Activated CD8-positive, alpha-beta memory T cell treated with anti-CD3 and anti-CD28 coated beads for 48 hours (primary cell): Measurements from ENCODE around the gene USP32.

ENCODE experiments used
- DNase-seq, 3 experiments: peaks; one replicate each; pipeline ENCODE4 v3.0.0-alpha.2; 2020; ENCODE audit warnings: low read depth in 2 of 3, low spot score in 2 of 3

USP32 gene

DNA sequence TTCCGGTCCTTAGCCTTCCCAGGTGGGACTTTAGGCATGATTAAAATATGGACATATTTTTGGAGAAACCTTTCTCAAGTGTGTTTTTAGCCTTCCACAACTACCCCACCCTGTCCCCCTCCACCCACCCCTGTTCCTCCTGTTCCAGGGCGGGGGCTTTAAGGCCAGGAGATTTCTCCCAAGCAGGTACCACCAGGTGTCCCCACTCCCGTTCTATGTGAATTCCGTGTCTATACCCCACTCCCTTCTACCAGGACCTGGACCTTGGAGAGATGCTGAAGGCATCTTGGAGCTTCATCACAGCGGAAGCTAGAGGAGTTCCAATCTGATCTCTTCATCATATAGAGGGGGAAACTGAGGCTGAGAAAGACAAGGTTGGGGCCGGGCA lies 232.5 kb downstream of the USP32 start:
- DNase-seq: no peak

DNA sequence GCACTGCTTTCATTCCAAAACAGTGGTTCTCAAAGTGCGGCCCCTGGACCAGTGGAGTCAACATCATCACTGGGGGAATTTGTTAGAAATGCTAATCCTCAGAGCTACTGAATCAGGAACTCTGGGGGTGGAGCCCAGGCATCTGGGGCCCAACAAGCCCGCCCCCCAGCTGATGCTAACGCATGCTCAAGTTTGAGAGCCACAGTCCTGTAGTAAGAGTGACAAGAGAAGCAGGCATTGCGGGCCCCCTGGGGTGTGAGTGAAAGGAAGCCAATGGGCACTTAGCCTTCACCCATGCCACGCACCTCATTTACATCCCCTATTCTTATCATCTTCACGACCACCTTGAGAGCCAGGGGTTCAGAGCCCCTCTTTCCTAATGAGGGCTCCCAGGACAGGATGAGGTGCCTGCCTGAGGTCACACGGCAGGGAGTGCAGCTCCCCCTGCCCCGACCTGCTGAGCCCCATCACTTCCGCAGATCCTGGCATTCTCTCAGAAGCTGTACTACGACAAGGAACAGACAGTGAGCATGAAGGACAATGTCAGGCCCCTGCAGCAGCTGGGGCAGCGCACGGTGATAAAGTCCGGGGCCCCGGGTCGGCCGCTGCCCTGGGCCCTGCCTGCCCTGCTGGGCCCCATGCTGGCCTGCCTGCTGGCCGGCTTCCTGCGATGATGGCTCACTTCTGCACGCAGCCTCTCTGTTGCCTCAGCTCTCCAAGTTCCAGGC lies 233.0 kb downstream of the USP32 start:
- no peak for DNase-seq

DNA sequence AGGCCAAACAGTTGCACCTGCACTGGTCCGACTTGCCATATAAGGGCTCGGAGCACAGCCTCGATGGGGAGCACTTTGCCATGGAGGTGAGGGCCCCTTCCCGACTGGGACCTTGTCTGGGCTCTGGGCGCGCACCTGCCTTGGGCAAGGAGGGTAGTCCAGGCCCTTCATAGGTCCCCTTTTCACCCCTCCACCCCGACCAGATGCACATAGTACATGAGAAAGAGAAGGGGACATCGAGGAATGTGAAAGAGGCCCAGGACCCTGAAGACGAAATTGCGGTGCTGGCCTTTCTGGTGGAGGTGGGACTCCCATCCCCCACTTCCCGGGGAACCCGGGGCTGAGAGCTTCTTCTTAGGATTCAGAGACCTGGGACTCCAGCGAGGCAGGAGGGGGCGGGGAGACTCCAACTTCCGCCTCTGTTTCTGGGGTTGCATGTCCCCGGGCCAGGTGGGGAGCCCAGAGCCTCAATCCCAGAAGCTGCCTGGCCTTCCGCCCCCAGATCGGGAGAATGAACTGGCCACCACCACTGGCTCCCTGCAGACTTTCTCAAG lies 234.4 kb downstream of the USP32 start:
- no peak for DNase-seq

DNA sequence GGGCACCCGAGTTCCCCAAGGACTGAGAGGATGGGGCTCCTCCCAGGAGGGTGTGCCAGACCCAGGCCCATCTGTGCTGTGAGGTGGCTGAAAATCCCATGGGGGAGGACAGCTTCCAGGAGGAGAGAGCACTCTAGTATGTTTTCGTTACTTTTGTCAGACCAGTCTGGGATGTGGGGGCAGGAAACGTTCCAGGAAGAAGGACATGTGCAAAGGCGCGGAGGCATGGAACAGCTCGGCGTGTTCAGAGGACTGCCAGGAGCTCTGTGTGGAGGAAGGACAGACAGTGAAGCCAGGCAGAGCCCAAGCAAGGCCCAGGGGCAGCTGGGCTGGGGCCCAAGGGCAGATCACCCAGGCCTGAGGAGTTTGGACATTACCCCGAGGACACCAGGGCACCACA lies 235.2 kb downstream of the USP32 start:
- DNase-seq: no peak

DNA sequence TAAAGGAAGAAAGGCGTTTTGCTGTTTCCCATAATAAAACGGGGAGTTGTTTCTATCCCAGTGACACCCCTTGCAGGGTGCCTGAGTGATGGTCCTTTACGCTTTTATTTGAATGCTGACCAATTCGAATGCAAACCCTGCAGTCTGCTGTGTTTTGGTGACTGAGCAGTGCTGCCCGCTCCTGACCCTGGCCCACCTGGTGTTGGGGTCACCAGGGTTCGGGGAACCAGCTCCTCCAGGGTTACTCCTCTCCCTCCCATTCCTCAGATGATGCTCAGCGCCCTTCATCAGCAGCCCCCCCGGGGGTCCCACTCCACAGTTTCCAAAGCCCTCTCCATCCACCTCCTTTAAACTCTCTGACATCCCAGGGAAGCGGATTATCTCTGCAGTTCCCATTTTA lies 236.1 kb downstream of the USP32 start:
- DNase-seq: no peak

DNA sequence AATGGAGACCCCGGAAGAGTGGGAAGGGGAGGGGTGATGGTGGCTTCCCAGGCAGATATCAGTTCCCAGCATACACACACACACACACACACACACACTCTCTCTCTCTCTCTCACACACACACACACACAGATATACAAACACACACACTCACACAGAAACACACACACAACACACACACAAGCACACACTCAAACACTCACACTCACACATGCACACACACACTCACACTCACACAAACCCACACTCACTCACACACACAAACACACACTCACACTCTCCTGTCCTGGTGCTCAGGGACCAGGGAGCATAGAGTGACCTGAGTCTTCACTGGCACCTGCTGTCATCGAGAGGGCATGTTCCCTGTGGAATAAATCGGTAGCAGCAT lies 236.5 kb downstream of the USP32 start:
- DNase-seq: no peak

DNA sequence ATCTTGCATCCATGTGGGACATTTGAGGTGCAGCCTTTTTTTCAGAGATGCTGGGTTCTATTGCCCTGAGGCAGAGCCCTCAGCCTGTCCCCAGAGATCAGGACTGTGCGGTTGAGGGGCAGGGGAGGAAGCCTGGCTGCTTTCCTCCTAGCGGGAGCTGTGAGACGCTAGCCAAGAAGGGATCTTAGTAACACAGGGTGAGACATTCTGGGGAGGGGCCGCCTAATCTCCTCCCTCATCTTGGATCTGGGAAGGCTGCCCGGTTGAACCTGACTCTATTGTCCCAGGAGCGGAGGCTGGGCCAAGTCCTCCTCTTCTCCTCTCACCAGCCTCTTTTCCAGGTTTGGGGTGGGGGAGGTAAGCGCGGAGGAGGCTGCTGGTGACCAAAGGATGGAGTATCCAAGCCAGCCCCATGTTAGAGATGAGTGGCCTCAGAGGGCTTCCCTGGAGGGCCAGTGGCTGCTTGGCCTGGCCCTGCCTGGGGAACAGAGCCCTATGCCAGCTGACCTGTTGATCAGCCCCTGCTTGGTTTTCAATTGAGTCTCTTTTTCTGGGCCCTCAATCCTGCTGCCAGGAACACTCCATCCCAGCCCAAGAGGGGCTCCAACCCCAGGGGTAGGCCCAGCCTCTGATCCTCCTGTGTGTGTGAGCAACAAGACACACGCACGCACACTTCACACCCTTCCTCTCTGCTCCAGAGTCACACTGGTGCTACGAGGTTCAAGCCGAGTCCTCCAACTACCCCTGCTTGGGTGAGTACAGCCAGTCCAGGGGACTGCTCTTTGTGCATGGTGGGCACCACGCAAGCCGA lies 237.1 kb downstream of the USP32 start:
- no peak for DNase-seq

DNA sequence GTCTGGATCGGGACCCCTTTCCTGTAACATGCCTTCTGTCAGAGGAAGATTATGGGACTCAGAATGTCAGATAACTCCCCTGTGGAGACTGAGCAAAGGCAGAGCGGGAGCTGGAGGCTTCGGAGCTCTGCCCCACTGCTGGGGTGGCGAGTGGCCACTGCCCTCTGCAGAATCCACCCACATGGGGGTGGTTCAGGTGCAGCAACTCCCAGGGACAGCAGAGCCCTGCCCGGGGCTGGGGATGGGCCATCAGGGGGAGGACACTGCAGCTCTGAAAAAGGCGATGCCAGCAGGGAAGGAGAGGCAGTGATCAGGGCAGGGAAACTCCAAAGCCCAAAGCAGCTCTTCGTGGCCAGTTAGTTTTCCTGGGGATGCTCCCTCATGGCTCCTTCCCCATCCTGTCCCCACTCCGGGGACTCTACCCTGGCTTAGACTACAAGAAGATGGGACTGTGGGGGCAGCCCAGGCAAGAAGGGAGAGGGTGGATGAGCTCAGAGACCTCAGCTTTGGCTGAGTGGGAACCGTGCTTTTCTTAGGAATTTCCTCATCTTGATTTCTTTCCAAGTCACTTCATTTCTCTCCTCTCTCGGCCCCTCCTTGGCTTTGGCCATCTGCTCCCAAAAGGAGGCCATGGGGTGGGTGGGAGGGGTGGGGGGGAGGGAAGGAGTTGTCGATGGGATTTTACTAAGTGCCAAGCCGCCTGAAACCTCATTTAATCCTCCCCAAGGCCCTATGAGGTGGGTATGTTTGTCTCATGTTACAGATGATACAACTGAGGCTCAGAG lies 238.1 kb downstream of the USP32 start:
- DNase-seq: no peak

DNA sequence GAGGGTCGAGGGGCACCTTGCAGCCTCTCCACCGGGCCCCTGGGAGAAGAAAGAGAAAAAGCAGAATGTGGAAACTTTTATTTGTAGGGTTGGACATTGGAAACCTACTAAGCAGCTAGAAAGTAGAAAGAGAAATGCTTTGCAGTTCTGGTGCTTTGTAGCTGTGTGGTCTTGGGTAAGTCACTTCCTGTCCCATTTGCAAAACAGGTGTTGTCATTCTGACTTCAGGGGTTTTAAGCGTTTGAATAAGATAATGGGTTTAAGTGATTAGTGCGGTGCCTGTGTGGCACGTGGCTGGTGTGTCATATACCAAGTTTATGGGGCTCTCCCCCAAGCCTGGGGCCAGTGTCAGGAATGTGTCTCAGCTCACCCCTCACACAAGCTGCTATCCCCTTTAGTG lies 240.6 kb downstream of the USP32 start:
- no peak for DNase-seq

DNA sequence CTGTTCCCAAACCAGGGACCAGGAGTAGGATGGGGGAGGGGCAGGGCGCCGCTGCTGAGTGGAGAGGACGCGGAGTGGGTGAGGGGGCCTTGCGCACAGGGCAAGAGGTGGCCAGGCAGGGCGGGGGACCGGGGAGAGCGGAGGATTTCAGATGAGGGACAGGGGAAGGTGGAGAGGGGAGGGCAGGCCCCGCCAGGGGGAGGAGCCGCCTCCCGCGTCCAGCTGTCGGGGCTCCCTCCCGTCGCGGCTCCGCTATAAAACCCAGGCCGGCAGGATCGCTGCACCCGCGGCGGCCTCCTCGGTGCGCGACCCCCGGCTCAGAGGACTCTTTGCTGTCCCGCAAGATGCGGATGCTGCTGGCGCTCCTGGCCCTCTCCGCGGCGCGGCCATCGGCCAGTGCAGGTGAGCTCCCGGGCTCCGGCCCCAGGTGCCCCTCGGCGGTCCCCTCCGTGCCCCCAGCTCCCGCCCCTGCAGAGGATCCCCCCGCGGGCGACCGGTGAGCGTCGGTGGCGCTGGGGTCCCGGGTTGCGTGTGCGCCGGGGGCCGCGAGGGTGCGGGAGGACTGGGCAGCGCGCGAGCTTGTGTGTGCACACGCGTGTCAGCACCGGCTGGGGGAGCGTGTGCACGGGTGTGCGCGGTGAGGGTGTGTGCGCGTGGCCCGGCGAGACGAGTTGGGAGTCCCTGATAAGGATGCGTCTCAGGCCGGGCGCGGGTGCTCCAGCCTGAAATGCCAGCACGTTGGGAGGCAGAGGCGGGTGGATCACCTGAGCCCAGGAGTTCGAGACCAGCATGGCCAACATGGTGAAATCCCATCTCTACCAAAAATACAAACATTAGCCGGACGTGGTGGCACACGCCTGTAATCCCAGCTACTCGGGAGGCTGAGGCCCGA lies 242.0 kb downstream of the USP32 start, which contains the start of gene CA4:
Gene CA4 (plus strand): TSS at position 283 of the 892 bp plus-strand sequence. CDS start 62 bp downstream, at position 345.
- no peak for DNase-seq

DNA sequence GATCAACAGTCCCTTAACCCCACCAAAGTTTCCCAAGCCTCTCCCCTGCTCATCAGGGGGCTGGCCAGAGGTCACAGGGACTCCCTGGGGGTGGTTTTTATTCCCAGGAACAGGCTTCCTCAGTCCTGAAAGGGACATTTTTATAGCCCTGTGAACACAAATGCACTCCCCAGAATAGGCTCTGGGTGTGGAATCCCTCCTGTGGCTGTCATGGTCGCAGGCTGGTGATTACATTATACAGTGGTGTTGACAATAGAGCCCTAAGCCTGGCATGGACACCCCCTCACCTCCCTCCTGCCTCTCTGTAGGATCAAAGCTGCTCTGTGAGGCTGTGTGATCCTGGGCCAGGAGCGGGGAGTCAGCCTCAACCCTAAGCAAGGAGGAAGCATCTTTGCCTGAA lies 243.6 kb downstream of the USP32 start:
- DNase-seq: no peak

DNA sequence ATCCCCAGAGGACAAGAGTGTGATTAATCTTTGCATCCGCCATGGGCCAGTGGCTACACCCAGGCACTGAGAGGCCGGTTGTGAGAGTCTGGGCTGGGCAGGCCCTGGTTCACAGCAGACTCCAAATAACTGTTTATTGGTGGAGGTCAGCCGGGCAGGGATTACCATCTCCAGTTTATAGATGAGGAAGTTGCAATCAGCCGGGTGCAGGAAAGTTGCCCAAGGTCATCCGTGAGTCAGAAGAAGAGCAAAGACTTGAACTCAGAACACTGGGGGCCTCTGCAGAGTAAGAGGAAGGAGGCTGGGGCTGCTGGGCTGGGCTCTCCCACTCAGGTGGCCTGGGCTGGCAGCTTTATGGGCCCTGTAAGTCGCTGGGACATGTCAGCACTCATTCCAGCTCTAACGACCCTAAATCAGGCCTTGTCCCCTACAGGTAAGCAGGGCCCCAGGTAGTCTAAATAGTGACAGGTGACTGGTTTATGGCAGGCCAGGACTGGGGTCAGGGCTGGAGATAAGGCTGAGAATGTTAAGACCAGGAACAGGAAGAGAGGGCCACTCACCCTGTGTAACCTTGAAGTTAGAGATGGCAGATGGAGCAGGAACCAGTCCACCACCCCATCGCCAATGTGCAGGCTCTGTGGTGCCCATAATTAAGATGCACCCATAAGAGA lies 244.2 kb downstream of the USP32 start:
- no peak for DNase-seq

DNA sequence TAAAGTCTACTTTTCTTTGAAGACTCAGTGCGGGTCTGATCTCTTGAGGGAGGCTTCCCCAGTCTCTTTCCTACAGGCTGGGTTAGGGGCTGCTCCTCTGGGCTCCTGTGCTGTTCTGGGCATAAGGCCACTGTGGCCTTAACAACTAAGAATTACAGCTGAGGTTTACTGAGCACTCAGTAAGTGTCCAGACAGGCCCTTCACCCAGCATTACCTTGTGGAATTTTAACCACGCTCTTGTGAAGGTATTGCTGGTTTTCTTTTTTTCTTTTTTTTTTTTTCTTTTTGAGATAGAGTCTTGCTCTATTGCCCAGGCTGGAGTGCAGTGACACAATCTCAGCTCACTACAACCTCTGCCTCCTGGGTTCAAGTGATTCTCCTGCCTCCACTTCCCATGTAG lies 245.7 kb downstream of the USP32 start:
- DNase-seq: no peak

DNA sequence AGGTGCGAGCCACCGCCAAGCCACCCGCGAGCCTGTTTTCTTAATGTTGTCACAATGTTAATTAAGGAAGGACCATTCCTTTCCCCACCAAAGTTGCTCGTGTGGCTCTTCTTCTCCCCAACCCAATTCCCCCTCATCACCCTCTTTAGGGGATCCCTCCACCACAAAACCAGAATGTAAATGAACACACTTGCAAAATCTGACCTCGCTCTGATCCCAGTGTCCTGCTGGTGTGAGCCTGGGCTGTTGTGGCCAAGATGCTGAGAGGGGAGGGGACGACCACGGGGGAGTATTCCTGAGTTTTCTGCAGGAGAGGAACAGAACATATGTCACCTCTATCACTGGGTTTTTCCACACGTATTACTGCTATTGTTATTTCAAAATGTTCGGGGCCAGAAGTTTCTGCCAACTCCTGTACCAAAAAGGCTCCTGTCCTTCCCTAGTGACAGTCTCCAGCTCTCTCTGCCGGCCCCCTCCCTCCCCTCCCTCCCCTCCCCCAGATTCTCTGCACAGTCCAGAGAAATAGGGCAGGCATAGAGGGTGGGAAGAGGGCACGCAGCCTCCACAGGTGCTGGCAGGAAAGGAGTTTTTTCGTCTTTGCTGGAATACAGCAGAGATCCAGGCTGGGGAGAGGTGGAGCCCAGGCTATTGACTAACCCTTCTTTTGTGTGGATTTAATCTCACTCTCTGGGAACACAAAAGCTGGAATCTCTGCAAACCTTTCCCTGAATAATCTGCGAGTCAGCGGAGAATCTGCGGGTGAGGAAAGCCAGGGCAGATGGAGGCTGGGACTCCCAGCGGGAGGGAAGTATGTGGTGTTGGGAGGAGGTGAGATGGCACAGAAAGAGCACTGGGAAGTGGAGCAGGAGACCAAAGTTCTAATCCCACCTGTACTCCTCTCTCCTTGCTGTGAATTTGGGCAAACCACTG lies 246.7 kb downstream of the USP32 start:
- no peak for DNase-seq

DNA sequence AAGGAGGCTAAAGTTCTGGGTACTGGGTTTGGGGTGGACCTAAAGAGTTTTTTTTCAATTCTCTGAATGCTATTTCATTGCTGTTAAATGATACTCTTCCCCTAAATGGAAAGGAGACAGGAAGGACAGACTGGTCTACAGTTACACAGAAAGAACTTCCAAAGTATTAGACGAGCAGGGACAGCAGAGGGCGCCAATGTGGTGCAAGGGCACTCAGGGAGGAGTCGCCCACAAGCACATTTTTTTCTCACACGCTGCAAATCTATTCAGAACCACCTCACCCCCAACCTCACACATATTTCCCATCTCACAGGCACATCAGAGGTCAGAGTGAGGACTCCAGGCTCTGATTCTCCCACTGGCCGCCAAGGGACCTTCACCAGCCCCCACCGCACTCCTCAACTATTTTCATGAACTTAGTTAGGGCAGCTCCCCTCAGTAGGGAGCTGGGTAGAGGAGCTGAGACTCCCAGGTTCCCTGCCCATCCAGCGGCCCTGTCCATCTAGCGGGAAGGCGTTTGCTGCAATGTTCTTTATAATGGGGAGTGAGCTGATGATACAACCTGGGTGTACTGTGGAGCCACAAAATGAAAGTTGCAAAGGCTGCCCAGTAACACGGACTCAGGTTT lies 248.9 kb downstream of the USP32 start:
- DNase-seq: peak; percentile 42 to 57 (median 46)

DNA sequence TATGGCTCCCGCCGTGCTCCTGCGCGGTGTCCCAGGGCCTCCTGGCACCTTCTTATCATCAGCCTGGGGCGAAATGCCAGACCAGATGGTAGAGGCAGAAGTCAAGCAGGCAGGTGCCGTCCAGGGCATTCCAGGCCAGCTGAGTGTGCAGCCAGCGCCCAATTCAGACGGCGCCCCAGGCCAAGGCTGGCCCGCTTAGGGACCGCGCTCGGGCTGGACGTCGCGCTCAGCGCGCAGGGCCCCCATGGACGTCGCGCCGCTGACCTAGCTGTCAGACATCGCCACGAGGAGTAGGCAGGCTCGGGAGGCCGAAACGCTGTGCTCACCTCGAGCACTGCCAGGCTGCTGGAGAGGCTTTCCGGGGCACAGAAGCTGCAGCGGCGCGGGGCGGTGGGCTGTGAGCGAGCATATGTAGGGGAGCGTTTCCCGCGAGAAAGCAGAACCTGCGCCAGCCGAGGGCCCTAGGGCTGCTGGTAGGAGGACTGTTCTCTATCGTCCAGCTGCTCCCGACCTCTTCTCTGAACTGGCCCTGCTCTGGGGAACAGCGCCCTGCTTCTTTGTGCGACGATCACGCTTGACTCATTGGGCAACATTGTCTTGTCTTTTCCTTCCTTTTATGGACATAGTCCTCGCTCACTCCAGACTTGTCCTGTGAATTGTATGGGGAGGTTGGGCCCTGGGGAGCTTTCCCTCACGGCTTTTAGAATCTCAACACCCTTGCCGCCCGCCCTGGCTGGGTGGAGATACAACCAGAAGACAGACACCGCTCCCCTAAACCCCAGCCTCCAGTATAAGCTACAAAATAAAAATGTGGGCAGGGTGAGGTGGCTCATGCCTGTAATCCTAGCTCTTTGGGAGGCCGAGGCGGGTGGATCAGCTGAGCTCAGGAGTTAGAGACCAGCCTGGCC lies 250.6 kb downstream of the USP32 start:
- no peak for DNase-seq
